ENCODE measurements around the gene PEX11G. TPM values are rescaled to one million over a fixed set of nuclear protein-coding genes. Genes with fewer than 3 reads are reported as not detected.

Gene PEX11G
- total and polyA plus RNA-seq, 2 experiments from 2014 or later, result 2.2 TPM

DNA sequence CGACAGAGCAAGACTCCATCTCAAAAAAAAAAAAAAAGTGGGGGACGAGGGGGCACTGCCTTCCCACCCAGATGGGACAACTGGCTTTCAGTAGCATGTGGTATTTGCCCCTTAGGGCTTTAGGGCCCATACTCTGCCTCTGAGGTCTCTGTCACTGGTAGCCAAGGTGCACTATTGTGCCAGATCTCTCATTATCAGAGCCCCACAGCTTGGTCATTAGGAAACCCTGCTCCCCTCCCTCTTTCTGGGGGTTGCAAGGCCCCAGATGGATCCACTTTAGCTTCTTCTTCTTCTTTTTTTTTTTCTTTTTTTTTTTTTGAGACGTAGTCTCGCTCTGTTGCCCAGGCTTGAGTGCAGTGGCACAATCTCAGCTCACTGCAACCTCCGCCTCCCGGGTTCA is 15.8 kb upstream of the PEX11G start:
- no peak overlapping the region for H3K4me3 ChIP-seq
- H3K27me3 ChIP-seq (ENCODE audit: insufficient read depth), result peaks cover 33% of the 10 kb centered on the region
- peaks cover 10% of the 10 kb centered on the region; the same call in 1 of the 2 replicates for H3F3A ChIP-seq (replicated peaks; ENCODE audit: low read depth)
- no peak for TF ChIP-seq STAT1 (IDR thresholded peaks at IDR 0.05; ENCODE audit: unreplicated experiment)
- TF ChIP-seq, protein P1, sequence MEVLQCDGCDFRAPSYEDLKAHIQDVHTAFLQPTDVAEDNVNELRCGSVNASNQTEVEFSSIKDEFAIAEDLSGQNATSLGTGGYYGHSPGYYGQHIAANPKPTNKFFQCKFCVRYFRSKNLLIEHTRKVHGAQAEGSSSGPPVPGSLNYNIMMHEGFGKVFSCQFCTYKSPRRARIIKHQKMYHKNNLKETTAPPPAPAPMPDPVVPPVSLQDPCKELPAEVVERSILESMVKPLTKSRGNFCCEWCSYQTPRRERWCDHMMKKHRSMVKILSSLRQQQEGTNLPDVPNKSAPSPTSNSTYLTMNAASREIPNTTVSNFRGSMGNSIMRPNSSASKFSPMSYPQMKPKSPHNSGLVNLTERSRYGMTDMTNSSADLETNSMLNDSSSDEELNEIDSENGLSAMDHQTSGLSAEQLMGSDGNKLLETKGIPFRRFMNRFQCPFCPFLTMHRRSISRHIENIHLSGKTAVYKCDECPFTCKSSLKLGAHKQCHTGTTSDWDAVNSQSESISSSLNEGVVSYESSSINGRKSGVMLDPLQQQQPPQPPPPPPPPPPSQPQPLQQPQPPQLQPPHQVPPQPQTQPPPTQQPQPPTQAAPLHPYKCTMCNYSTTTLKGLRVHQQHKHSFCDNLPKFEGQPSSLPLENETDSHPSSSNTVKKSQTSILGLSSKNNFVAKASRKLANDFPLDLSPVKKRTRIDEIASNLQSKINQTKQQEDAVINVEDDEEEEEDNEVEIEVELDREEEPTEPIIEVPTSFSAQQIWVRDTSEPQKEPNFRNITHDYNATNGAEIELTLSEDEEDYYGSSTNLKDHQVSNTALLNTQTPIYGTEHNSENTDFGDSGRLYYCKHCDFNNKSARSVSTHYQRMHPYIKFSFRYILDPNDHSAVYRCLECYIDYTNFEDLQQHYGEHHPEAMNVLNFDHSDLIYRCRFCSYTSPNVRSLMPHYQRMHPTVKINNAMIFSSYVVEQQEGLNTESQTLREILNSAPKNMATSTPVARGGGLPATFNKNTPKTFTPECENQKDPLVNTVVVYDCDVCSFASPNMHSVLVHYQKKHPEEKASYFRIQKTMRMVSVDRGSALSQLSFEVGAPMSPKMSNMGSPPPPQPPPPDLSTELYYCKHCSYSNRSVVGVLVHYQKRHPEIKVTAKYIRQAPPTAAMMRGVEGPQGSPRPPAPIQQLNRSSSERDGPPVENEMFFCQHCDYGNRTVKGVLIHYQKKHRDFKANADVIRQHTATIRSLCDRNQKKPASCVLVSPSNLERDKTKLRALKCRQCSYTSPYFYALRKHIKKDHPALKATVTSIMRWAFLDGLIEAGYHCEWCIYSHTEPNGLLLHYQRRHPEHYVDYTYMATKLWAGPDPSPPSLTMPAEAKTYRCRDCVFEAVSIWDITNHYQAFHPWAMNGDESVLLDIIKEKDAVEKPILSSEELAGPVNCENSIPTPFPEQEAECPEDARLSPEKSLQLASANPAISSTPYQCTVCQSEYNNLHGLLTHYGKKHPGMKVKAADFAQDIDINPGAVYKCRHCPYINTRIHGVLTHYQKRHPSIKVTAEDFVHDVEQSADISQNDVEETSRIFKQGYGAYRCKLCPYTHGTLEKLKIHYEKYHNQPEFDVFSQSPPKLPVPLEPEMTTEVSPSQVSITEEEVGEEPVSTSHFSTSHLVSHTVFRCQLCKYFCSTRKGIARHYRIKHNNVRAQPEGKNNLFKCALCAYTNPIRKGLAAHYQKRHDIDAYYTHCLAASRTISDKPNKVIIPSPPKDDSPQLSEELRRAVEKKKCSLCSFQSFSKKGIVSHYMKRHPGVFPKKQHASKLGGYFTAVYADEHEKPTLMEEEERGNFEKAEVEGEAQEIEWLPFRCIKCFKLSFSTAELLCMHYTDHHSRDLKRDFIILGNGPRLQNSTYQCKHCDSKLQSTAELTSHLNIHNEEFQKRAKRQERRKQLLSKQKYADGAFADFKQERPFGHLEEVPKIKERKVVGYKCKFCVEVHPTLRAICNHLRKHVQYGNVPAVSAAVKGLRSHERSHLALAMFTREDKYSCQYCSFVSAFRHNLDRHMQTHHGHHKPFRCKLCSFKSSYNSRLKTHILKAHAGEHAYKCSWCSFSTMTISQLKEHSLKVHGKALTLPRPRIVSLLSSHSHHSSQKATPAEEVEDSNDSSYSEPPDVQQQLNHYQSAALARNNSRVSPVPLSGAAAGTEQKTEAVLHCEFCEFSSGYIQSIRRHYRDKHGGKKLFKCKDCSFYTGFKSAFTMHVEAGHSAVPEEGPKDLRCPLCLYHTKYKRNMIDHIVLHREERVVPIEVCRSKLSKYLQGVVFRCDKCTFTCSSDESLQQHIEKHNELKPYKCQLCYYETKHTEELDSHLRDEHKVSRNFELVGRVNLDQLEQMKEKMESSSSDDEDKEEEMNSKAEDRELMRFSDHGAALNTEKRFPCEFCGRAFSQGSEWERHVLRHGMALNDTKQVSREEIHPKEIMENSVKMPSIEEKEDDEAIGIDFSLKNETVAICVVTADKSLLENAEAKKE (CRISPR knock-in tag; IDR thresholded peaks at IDR 0.05), result no peak
- TF ChIP-seq CREB1 (CRISPR knock-in tag; IDR thresholded peaks at IDR 0.05; ENCODE audit: low read depth), result no peak
- no peak for TF ChIP-seq EZH2 (IDR thresholded peaks at IDR 0.05; ENCODE audit: low read depth, unreplicated experiment)
- no peak for TF ChIP-seq JUNB (IDR thresholded peaks at IDR 0.05; ENCODE audit: unreplicated experiment)
- TF ChIP-seq ZNF114 (CRISPR knock-in tag; IDR thresholded peaks at IDR 0.05), result no peak
- TF ChIP-seq, protein P2, sequence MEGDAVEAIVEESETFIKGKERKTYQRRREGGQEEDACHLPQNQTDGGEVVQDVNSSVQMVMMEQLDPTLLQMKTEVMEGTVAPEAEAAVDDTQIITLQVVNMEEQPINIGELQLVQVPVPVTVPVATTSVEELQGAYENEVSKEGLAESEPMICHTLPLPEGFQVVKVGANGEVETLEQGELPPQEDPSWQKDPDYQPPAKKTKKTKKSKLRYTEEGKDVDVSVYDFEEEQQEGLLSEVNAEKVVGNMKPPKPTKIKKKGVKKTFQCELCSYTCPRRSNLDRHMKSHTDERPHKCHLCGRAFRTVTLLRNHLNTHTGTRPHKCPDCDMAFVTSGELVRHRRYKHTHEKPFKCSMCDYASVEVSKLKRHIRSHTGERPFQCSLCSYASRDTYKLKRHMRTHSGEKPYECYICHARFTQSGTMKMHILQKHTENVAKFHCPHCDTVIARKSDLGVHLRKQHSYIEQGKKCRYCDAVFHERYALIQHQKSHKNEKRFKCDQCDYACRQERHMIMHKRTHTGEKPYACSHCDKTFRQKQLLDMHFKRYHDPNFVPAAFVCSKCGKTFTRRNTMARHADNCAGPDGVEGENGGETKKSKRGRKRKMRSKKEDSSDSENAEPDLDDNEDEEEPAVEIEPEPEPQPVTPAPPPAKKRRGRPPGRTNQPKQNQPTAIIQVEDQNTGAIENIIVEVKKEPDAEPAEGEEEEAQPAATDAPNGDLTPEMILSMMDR (conservative IDR thresholded peaks at IDR 0.05; ENCODE audit: low read depth in 2 of 2), result no peak
- TF ChIP-seq, protein P3, sequence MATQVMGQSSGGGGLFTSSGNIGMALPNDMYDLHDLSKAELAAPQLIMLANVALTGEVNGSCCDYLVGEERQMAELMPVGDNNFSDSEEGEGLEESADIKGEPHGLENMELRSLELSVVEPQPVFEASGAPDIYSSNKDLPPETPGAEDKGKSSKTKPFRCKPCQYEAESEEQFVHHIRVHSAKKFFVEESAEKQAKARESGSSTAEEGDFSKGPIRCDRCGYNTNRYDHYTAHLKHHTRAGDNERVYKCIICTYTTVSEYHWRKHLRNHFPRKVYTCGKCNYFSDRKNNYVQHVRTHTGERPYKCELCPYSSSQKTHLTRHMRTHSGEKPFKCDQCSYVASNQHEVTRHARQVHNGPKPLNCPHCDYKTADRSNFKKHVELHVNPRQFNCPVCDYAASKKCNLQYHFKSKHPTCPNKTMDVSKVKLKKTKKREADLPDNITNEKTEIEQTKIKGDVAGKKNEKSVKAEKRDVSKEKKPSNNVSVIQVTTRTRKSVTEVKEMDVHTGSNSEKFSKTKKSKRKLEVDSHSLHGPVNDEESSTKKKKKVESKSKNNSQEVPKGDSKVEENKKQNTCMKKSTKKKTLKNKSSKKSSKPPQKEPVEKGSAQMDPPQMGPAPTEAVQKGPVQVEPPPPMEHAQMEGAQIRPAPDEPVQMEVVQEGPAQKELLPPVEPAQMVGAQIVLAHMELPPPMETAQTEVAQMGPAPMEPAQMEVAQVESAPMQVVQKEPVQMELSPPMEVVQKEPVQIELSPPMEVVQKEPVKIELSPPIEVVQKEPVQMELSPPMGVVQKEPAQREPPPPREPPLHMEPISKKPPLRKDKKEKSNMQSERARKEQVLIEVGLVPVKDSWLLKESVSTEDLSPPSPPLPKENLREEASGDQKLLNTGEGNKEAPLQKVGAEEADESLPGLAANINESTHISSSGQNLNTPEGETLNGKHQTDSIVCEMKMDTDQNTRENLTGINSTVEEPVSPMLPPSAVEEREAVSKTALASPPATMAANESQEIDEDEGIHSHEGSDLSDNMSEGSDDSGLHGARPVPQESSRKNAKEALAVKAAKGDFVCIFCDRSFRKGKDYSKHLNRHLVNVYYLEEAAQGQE (IDR thresholded peaks at IDR 0.05; ENCODE audit: unreplicated experiment), result no peak
- TF ChIP-seq POLR2AphosphoS5 (IDR thresholded peaks at IDR 0.05; ENCODE audit: low read depth), result no peak
- no peak for TF ChIP-seq NANOG (IDR thresholded peaks at IDR 0.05; ENCODE audit: borderline replicate concordance)
- no peak for ATAC-seq
- DNase-seq (ENCODE audit: low spot score), result no peak
- peak overlapping the region; percentile 94; the same call in 1 of the 2 replicates for H3K4me2 ChIP-seq
- no peaks in the 10 kb centered on the region for H3K36me3 ChIP-seq (ENCODE audit: insufficient read depth)
- no peak overlapping the region for H3K27ac ChIP-seq (ENCODE audit: low read depth)
- H3K27ac Mint-ChIP-seq, result no peak overlapping the region
- peaks cover under 1% of the 10 kb centered on the region; the same call in 1 of the 2 replicates for H3K9me2 ChIP-seq (ENCODE audit: insufficient read depth)
- H3K79me2 ChIP-seq (replicated peaks; ENCODE audit: insufficient read depth), result no peaks in the 10 kb centered on the region
- H3K4me1 ChIP-seq (ENCODE audit: insufficient read depth), result peaks cover 19% of the 10 kb centered on the region
- no peak overlapping the region for H2AFZ ChIP-seq
- no peaks in the 10 kb centered on the region for H3K36me3 Mint-ChIP-seq (ENCODE audit: low read depth)
- peaks cover 31% of the 10 kb centered on the region for H3K27me3 Mint-ChIP-seq (ENCODE audit: insufficient read depth, low read depth, poor library complexity)
- H3K9me3 Mint-ChIP-seq, result no peaks in the 10 kb centered on the region
- H3K4me3 Mint-ChIP-seq, result no peak overlapping the region
- H3K4me1 Mint-ChIP-seq, result peaks cover 16% of the 10 kb centered on the region
- no peaks in the 10 kb centered on the region for H4K20me1 ChIP-seq (replicated peaks; ENCODE audit: insufficient read depth)

Measured in GM23338 (cell line).